GM19043 (cell line): ENCODE results near the gene SBK1.

Source experiments
- ATAC-seq: cut with Tn5 transposase; IDR thresholded peaks from one replicate; pipeline ENCODE4 v1.9.1; 2021; ENCODE audit warnings: low read depth; ENCODE audit not compliant: unreplicated experiment

SBK1 gene

GRCh38 chr16:28280881-28281836, 11.2 kb upstream of the SBK1 start:
- no peak for ATAC-seq

GRCh38 chr16:28282045-28282444, 10.3 kb upstream of the SBK1 start:
- no peak for ATAC-seq

GRCh38 chr16:28283173-28283572, 9.2 kb upstream of the SBK1 start:
- ATAC-seq, result no peak

GRCh38 chr16:28283798-28284577, 8.3 kb upstream of the SBK1 start:
- no peak for ATAC-seq

- no peak for ATAC-seq
These were observed 6.7 kb upstream of the SBK1 start for GRCh38 chr16:28285649-28286048.

GRCh38 chr16:28288114-28288513, 4.2 kb upstream of the SBK1 start:
- ATAC-seq, result no peak

- no peak for ATAC-seq
These were observed 3.3 kb upstream of the SBK1 start for GRCh38 chr16:28289048-28289447.

GRCh38 chr16:28289939-28290858, 2.1 kb upstream of the SBK1 start:
- no peak for ATAC-seq

- no peak for ATAC-seq
These were observed 1.5 kb upstream of the SBK1 start for GRCh38 chr16:28290859-28291254.

GRCh38 chr16:28292731-28293600, 641 bp downstream of the SBK1 start:
- ATAC-seq, result no peak

- ATAC-seq, result no peak
These were observed 1.3 kb downstream of the SBK1 start for GRCh38 chr16:28293601-28293960.

- no peak for ATAC-seq
These were observed 1.9 kb downstream of the SBK1 start for GRCh38 chr16:28294201-28294600.

GRCh38 chr16:28295276-28295675, 3.0 kb downstream of the SBK1 start:
- no peak for ATAC-seq

- no peak for ATAC-seq
These were observed 5.0 kb downstream of the SBK1 start for GRCh38 chr16:28297308-28297707.

- ATAC-seq, result no peak
These were observed 5.6 kb downstream of the SBK1 start for GRCh38 chr16:28297784-28298510.

GRCh38 chr16:28298511-28298878, 6.2 kb downstream of the SBK1 start:
- no peak for ATAC-seq

- no peak for ATAC-seq
These were observed 8.0 kb downstream of the SBK1 start for GRCh38 chr16:28300327-28300726.

- no peak for ATAC-seq
These were observed 8.8 kb downstream of the SBK1 start for GRCh38 chr16:28301154-28301553.

- no peak for ATAC-seq
These were observed 9.3 kb downstream of the SBK1 start for GRCh38 chr16:28301620-28302019.
